GM21447 (cell line): ENCODE data around the gene OR2T10.
A peak's percentile ranks its signal among the peaks of the same experiment; 100 is the strongest.
"Not testable (repeated sequence)": the region's sequence is repeated elsewhere in the genome, so short reads cannot be mapped to it uniquely, and the experiment has no call there.

Source experiments
- ATAC-seq: cut with Tn5 transposase; IDR thresholded peaks from one replicate; pipeline ENCODE4 v1.9.1; 2021; ENCODE audit not compliant: unreplicated experiment

OR2T10 gene

DNA sequence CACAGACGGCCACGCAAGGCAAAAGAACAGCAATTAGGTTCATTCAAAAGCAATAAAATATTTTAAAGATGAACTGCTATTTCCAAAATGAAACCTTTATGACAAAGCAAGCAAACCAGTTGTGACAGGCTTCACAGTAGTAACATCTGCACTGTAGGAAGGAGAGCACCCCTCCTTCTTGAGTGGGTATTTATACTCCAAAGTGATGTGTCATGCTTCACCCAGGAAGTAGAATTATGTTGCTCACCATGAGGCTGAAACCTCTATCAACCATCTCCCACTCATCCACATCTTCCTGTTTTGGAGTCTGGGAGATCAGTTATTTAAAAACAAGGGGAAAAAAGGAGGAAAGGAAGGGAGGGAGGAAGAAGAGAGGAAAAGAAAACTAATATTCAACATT lies 885 bp downstream of the OR2T10 start:
- no peak for ATAC-seq

DNA sequence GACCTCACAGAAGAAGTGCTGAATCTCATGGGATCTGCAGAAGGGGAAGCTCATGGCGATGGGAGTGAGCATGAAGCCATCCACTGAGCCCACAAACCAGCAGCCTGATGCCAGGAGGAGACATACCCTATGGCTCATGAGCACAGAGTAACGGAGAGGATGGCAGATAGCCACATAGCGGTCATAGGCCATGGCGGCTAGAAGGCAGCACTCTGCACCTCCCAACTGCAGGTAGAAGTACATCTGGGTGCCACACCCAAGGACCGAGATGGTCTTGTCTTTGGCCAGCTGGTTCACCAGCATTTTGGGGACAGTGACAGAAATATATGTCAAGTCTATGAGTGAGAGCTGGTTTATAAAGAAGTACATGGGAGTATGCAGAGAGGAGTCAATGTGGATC lies 4.3 kb downstream of the OR2T10 start:
- no peak for ATAC-seq

DNA sequence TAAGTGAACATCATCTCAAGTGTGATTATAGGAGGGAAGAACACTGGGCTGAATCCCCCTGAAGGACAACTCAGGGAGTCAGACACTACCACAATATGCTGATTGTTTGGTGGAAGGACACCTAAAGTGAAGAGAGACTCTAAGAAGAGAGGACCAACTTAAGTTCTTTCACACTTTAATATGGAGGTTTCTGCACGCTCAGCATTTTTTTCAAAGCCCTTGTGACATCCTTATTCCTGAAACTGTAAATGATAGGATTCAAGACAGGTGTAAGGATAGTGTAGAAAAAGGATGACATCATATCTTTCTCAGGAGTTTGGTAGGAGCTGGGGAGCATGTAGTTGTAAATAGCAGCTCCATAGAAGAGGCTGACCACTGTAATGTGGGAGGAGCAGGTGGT lies 4.8 kb downstream of the OR2T10 start:
- ATAC-seq: no peak

DNA sequence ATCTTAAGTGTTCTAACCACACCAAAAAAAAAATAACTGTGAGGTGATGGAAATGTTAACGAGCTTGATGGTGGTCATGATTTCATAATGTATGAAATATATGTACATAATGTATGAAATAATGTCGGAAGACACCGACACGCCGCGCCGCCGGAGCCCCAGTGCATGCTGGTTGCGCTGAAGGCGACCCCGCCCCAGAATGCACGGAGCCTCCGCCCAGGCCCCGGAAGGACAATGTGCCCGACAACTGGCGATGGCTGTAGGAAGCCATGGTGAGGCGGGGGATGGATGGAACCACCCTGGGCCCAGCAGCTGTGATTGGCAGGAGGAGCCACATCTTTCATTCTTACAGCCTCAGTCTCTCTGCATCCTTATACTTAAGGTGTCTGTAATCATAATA lies 7.4 kb downstream of the OR2T10 start:
- no peak for ATAC-seq

GRCh38 chr1:248589334-248589733 lies 8.2 kb downstream of the OR2T10 start:
- ATAC-seq: no peak

DNA sequence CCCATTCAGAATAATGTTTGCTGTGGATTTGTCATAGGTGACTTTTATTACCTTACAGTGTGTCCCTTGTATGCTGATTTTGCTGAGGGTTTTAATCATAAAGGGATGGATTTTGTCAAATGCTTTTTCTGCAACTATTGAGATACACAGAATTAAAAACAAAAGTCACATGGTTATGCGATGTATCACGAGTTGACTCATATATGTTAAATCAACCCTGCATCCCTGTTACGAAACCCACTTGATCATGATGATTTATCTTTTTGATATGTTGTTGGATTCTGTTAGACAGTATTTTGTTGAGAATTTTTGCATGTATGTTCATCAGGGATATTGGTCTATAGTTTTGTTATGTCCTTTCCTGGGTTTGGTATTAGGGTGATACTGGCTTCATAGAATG lies 12.2 kb downstream of the OR2T10 start:
- ATAC-seq: no peak

- ATAC-seq: no peak
These were observed 21.1 kb downstream of the OR2T10 start for GRCh38 chr1:248576260-248576980.

DNA sequence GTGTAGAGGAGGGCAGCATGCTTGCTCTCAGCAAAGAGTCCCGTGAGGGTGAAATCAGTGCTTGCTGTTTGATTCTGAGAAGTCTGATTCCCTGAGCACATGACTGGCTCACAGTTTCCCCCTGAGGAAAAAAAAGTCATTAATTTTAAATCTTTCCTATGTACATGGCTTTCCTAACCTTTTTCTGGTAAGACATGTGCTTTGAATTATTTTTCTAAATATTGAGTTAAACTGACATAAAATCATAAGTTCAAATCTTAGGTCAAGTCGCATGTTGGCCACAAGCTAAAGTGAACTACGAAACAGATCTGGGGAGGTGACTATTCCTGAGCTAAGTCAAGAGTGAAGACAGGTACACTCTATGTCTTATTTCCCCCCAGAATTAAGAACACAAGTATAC lies 22.8 kb downstream of the OR2T10 start, which contains the start of gene OR2T34:
Gene OR2T34, minus strand, starts transcription at position 101 of the 400 bp plus-strand sequence. Its CDS starts 0 bp downstream, at position 101.
- ATAC-seq: not testable (repeated sequence)

- not testable (repeated sequence) for ATAC-seq
These were observed 23.6 kb downstream of the OR2T10 start for GRCh38 chr1:248573856-248574255.

DNA sequence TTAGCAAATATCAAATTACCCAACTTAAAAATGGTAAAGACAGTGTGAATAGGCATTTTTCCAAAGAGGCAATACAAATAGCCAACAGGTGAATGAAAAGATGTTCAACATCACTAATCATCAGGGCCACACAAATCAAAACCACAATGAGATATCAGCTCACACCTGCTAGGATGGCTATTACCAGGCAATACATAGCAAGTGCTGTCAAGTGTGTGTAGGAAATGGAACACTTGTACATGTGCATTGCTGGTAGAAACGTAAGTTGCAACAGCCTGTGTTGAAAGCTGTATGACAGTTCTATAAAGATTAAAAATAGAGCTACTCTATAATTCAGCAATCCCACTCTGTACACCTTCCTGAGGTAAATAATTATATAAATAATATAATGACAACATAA lies 25.5 kb downstream of the OR2T10 start:
- peak; percentile 92 for ATAC-seq

- ATAC-seq: not testable (repeated sequence)
These were observed 26.7 kb downstream of the OR2T10 start for GRCh38 chr1:248570811-248571210.

GRCh38 chr1:248569049-248569448 lies 28.5 kb downstream of the OR2T10 start:
- ATAC-seq: not testable (repeated sequence)

DNA sequence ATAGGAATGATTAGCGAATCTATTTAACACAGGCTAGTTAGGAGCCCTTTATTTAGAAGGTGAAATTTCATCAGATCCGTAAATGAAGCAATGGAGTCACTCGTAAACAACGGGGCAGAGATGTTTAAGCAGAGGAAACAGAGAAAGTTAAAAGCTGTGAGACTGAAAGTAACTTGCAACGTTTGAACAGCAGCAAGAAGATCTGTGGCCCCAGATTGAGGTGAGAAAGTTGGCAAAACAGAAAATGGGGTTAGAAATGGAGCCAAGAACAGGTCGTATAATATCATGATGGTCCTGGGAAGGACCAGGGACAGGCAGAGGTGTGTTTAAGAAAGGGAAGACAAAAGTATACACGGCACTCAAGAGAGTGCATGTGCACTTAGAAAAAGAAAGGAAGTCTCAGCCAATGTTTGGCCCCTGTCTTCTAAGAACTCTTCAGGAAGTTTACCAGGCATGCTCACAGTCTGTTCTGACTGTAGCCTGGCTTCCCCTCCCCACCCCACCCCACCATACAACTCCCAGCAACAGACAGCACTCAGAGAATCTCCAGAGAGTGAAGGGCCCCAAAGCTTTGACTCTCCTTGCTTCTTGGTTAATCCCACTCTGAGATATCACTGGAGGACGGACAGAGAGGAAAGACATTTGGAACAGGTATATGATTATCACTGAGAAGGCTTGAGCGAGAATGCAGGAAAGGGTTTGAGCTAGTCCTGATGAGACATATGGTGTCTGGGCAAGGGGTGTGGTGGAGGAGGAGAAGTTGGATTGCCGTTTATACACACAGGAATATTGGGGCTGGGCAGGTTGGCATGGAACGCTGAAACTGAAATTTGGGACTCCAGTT lies 31.7 kb downstream of the OR2T10 start:
- ATAC-seq: peak; percentile 65

GRCh38 chr1:248562672-248563071 lies 34.8 kb downstream of the OR2T10 start, which contains the start of gene OR2T29:
OR2T29 (minus strand) TSS chr1:248562772; CDS start chr1:248559491, 3,281 bp downstream.
- ATAC-seq: not testable (repeated sequence)

- not testable (repeated sequence) for ATAC-seq
These were observed 46.5 kb downstream of the OR2T10 start for GRCh38 chr1:248551027-248551426.

GRCh38 chr1:248547383-248547782 lies 50.1 kb downstream of the OR2T10 start:
- ATAC-seq: not testable (repeated sequence)
